GM12878 (cell line): ENCODE results near the gene CD48. TPM values are rescaled to one million over a fixed set of nuclear protein-coding genes. Genes with fewer than 3 reads are reported as not detected.

Source experiments
- ATAC-seq: fragments of 200-7000 bp; cut with Tn5 transposase; 3 replicates; pipeline ENCODE4 v1.9.1; 2020; ENCODE audit warnings: mild to moderate bottlenecking, moderate library complexity
- BruUV-seq: library from RNA; stranded (reverse); fragments of 400-500 nt; replicated peaks from 2 replicates; lab custom pipeline; 2021; lab: Mats Ljungman, UMichigan
- CTCF ChIA-PET: fragments of 300-600 bp; sonication (Branson Sonifier 250); formaldehyde crosslinking; extraction: SDS; loops from one replicate; lab custom pipeline; 2021; ENCODE audit warnings: inconsistent platforms; lab: Yijun Ruan, JAX
- POLR2A ChIA-PET: fragments of 350-600 bp; formaldehyde crosslinking; extraction: SDS; loops from one replicate; lab custom pipeline; 2021; ENCODE audit warnings: inconsistent platforms; lab: Charles Lee
- RAD21 ChIA-PET: fragments of 300-600 bp; sonication (Branson Sonifier 250); formaldehyde crosslinking; loops from one replicate; lab custom pipeline; 2023; ENCODE audit warnings: antibody characterized with exemption; ENCODE audit not compliant: unreplicated experiment; lab: Charles Lee
- SMC1A ChIA-PET: fragments of 300-600 bp; sonication (Branson Sonifier 250); formaldehyde crosslinking; loops from one replicate; lab custom pipeline; 2023; ENCODE audit not compliant: unreplicated experiment, uncharacterized antibody; lab: Charles Lee
- DNase-seq: peaks from one replicate; pipeline ENCODE4 v3.0.0-alpha.2; 2011; ENCODE audit warnings: low read depth, low spot score
- FAIRE-seq: peaks from 3 replicates; lab custom pipeline; 2011; peaks lifted over from hg19 to GRCh38; lab: Jason Lieb, UNC
- H2AFZ ChIP-seq: 2 replicates; pipeline ENCODE4 v1.6.0; 2011; ENCODE audit warnings: low read depth, low read length, control low read depth; ENCODE audit not compliant: control insufficient read depth
- H3K27ac ChIP-seq: 2 replicates; pipeline ENCODE4 v1.5.1; 2011; ENCODE audit warnings: control low read depth; ENCODE audit not compliant: control insufficient read depth, insufficient read depth
- H3K27me3 ChIP-seq, 2 experiments: replicated peaks in 1 of 2; 2 replicates each; pipeline versions ENCODE4 v1.6.0 to v1.6.1; 2011; ENCODE audit warnings: low read length in 1 of 2; ENCODE audit not compliant: control insufficient read depth in 2 of 2, insufficient read depth in 2 of 2
- H3K36me3 ChIP-seq, 2 experiments: 2 replicates each; pipeline ENCODE4 v1.5.1; 2011; ENCODE audit warnings: low read length in 1 of 2; ENCODE audit not compliant: control insufficient read depth in 2 of 2, insufficient read depth in 2 of 2
- H3K4me1 ChIP-seq: 2 replicates; pipeline ENCODE4 v1.6.1; 2011; ENCODE audit warnings: mild to moderate bottlenecking, low read length, moderate library complexity, mixed read lengths; ENCODE audit not compliant: control insufficient read depth, insufficient read depth
- H3K4me2 ChIP-seq: 2 replicates; pipeline ENCODE4 v1.6.0; 2011; ENCODE audit warnings: control low read depth; ENCODE audit not compliant: control insufficient read depth, insufficient read depth
- H3K4me3 ChIP-seq: fragments of 200-600 bp; sonication (generic); 2 replicates; pipeline ENCODE4 v1.5.1; 2016
- H3K79me2 ChIP-seq: 2 replicates; pipeline ENCODE4 v1.6.0; 2011; ENCODE audit warnings: low read length; ENCODE audit not compliant: control insufficient read depth, insufficient read depth
- H3K9ac ChIP-seq: 2 replicates; pipeline ENCODE4 v1.8.0; 2011; ENCODE audit warnings: low read length, control low read depth, mixed read lengths; ENCODE audit not compliant: control insufficient read depth, insufficient read depth
- H3K9me3 ChIP-seq: replicated peaks from 3 replicates; pipeline ENCODE4 v1.5.1; 2011; ENCODE audit warnings: mild to moderate bottlenecking, low read length; ENCODE audit not compliant: control insufficient read depth, insufficient read depth
- H4K20me1 ChIP-seq: 2 replicates; pipeline ENCODE4 v1.6.0; 2011; ENCODE audit not compliant: control insufficient read depth, insufficient read depth
- CTCF ChIP-seq, 3 experiments: IDR thresholded peaks in 2 of 3; conservative IDR thresholded peaks in 1 of 3; 2 replicates each; pipeline ENCODE4 v1.5.1; 2011; ENCODE audit warnings: low read depth in 3 of 3, low read length in 3 of 3, mild to moderate bottlenecking in 3 of 3, control low read depth in 2 of 3, moderate library complexity in 2 of 3, inconsistent platforms in 1 of 3, mixed read lengths in 1 of 3; ENCODE audit not compliant: control insufficient read depth in 2 of 3, insufficient read depth in 1 of 3; ENCODE audit errors: extremely low read depth in 1 of 3
- PML ChIP-seq: IDR thresholded peaks from 2 replicates; pipeline ENCODE4 v1.6.1; 2012; ENCODE audit warnings: low read length, inconsistent platforms
- RAD51 ChIP-seq: fragments of 450-650 bp; IDR thresholded peaks from 2 replicates; pipeline ENCODE4 v1.6.1; 2016; ENCODE audit warnings: moderate library complexity, mild to moderate bottlenecking, inconsistent platforms
- TBL1XR1 ChIP-seq: IDR thresholded peaks from 2 replicates; pipeline ENCODE4 v1.6.1; 2012; ENCODE audit warnings: low read depth, low read length, improper control_type of control experiment
- WGBS: methylation state at CpG from one replicate; pipeline ENCODE4 v1.1.6; 2016; ENCODE audit warnings: low lambda C conversion rate; ENCODE audit not compliant: insufficient replicate concordance, insufficient coverage; ENCODE audit errors: missing lambda C conversion rate; 5-methylcytosine and 5-hydroxymethylcytosine counted together
- in situ Hi-C: fragments of 300-500 bp; cut with MboI; formaldehyde crosslinking; loops from 9 replicates; pipeline ENCODE4 v1.14.3; 2018; ENCODE audit warnings: mixed read lengths
- intact Hi-C: fragments of 100-400 bp; cut with micrococcal nuclease; formaldehyde crosslinking; loops from one replicate; pipeline ENCODE4 v1.14.2; 2022; ENCODE audit not compliant: unreplicated experiment
- polyA plus RNA-seq, 11 experiments: library from polyadenylated mRNA; depleted of rRNA in 4 of 11; unstranded in 6 of 11; stranded (reverse) in 5 of 11; fragments of >200 nt; fragmentation: Nextera tagmentation in 4 of 11; fragmentation: Illumina TruSeq in 1 of 11; extraction: Ambion mirVana in 4 of 11; extraction: Trizol in 1 of 11; gene quantifications; 1 replicate in 1 of 11; 2 replicates in 10 of 11; pipeline versions ENCODE4 v1.2.1 to v1.2.3, GENCODE V29; 2011 to 2016; ENCODE audit warnings: inconsistent platforms in 2 of 11, missing spikeins in 2 of 11, low read depth in 1 of 11
- total RNA-seq, 4 experiments: library from RNA; depleted of rRNA in 3 of 4; stranded (reverse); fragments of >200 nt in 3 of 4; fragmentation: Illumina TruSeq in 1 of 4; extraction: Trizol in 1 of 4; gene quantifications; 2 replicates each; pipeline versions ENCODE4 v1.2.1 to v1.2.3, GENCODE V29; 2013 to 2021

The CD48 gene
- total and polyA plus RNA-seq, 10 of the 15 experiments (the other 5 are each of a cell fraction or from before 2014, with no cell fraction given): 302 to 1,315 (median 430) TPM

GRCh38 chr1:160748181-160748877 lies 36.7 kb upstream of the CD48 start:
- ATAC-seq (no peak), DNase-seq (no peak), FAIRE-seq (no peak)
- peaks cover 51% of the 10 kb centered on the region for H3K4me1 ChIP-seq
- no peak overlapping the region for H3K9ac ChIP-seq
- H3K27ac ChIP-seq: no peak overlapping the region
- ChIA-PET SMC1A (interaction anchor here (0.8 to 15.1 kb wide), 10 partner anchors 8 to 206 kb away, joined by 3 to 447 read pairs (median 5); no protein-coding TSS in a partner anchor), RAD21 (interaction anchor here (0.8 to 4.7 kb wide), 5 partner anchors 10 to 203 kb away, joined by 3 to 48 read pairs (median 4); partner anchors contain the start of gene SLAMF7), CTCF (interaction anchor here (0.8 to 13.0 kb wide), 12 partner anchors 8 to 203 kb away, joined by 3 to 234 read pairs (median 7); partner anchors contain the start of gene SLAMF7), POLR2A (interaction anchor here (0.7 to 2.6 kb wide), 5 partner anchors 8 to 29 kb away, joined by 3 to 12 read pairs (median 3); partner anchors contain the start of gene SLAMF7)
- H3K79me2 ChIP-seq: peaks cover 61% of the 10 kb centered on the region
- in situ Hi-C loops: no loop called here
- no peak for TF ChIP-seq TBL1XR1
- TF ChIP-seq PML: 0 out of 2 replicates have a peak, but pooled peaks have one; percentile 16
- TF ChIP-seq RAD51: 0 out of 2 replicates have a peak, but pooled peaks have one; percentile 31
- TF ChIP-seq CTCF (IDR thresholded peaks at IDR 0.05 in 2 of 3, conservative IDR thresholded peaks at IDR 0.05 in 1 of 3; ENCODE audit: control insufficient read depth in 2 of 3, extremely low read depth in 1 of 3, insufficient read depth in 1 of 3, low read depth in 3 of 3, low read length in 3 of 3): peak; percentile 18 to 47 (median 38); a peak in 4 of 6 replicates
- H3K4me3 ChIP-seq: no peak overlapping the region
- no peaks in the 10 kb centered on the region for H3K27me3 ChIP-seq
- 90% methylated on average over 10 of the region's 10 CpGs for WGBS
- peaks cover 22 to 40% of the 10 kb centered on the region in 2 experiments for H3K36me3 ChIP-seq
- no peak overlapping the region for H2AFZ ChIP-seq
- H4K20me1 ChIP-seq: no peaks in the 10 kb centered on the region
- BruUV-seq: no TSS peak
- H3K9me3 ChIP-seq: no peaks in the 10 kb centered on the region
- intact Hi-C loops: no loop called here
- H3K4me2 ChIP-seq: peak overlapping the region; percentile 28; the same call in 1 of the 2 replicates
